Large intestine (tissue), 3 donors: Measurements from ENCODE around the gene SLC22A17. TPM values are rescaled to one million over a fixed set of nuclear protein-coding genes. Genes with fewer than 3 reads are reported as not detected.
"Not testable (repeated sequence)": the region's sequence is repeated elsewhere in the genome, so short reads cannot be mapped to it uniquely, and the experiment has no call there.

Source experiments
- DNase-seq, 2 donors: peaks; one replicate each; pipeline versions ENCODE4 v3.0.0 to v3.0.0-alpha.2; 2013
- H3K27ac ChIP-seq: one replicate; pipeline ENCODE4 v1.5.1; 2013; ENCODE audit warnings: low read length
- H3K27me3 ChIP-seq: 2 replicates; pipeline ENCODE4 v1.6.1; 2013; ENCODE audit warnings: low read length; ENCODE audit not compliant: control insufficient read depth, insufficient read depth
- H3K36me3 ChIP-seq: 2 replicates; pipeline ENCODE4 v1.6.1; 2013; ENCODE audit warnings: low read length; ENCODE audit not compliant: control insufficient read depth, insufficient read depth
- H3K4me1 ChIP-seq: one replicate; pipeline ENCODE4 v1.6.1; 2013; ENCODE audit warnings: low read length; ENCODE audit not compliant: control insufficient read depth, insufficient read depth
- H3K4me3 ChIP-seq: one replicate; pipeline ENCODE4 v1.5.1; 2013; ENCODE audit warnings: low read length
- H3K9me3 ChIP-seq: one replicate; pipeline ENCODE4 v1.6.1; 2013; ENCODE audit warnings: mild to moderate bottlenecking, low read depth, low read length, moderate library complexity; ENCODE audit not compliant: control insufficient read depth
- WGBS: methylation state at CpG from one replicate; pipeline ENCODE4 v1.1.5; 2013; ENCODE audit warnings: low lambda C conversion rate; ENCODE audit not compliant: insufficient coverage; 5-methylcytosine and 5-hydroxymethylcytosine counted together
- polyA plus RNA-seq: library from polyadenylated mRNA; unstranded; fragments of 120-200 nt; gene quantifications from one replicate; pipeline ENCODE4 v1.2.1, GENCODE V29; 2013

The SLC22A17 gene
- polyA plus RNA-seq, 1 donor: 46.9 TPM

DNA sequence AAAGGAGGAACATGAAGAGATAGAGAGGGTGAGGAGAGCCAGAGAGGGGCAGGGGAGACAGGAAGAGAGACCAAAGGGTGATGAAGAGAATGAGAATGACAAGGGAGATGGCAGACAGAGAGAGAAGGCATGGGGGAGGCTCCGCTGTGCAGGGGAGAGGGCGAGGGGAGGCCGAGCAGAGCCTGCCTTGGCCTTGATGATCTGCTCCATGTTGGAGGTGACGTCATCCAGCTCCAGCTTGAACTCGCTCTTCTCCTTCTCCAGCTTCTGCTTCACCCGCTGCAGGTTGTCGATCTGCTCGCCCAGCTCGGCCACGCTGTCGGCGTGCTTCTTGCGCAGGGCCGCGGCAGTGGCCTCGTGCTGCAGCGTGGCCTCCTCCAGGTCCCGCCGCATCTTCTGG, 37.2 kb upstream of the SLC22A17 start:
- not testable (repeated sequence) for H3K27ac ChIP-seq, H3K4me1 ChIP-seq, H3K4me3 ChIP-seq, DNase-seq, H3K36me3 ChIP-seq, H3K27me3 ChIP-seq, H3K9me3 ChIP-seq
- WGBS: no CpG with 5 or more reads among the region's 19 CpGs

DNA sequence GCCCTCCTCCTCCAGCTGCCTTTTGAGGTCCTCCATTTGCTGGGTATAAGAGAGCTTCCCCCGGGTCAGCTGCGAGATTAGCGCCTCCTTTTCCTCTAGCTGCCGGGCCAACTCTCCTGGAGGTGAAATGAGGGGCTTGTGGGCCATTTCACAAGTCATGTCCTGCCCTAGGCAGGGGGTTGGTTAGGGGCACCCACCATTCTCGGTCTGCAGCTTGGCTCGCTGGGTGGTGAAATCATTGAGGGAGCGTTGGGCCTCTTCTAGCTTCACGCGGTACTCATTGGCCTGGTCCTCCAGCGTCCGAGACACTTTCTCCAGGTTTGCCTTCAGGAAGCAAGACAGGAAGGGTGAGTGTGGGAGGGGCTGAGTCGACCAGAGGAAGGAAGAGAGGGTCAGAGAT, 36.7 kb upstream of the SLC22A17 start:
- H3K36me3 ChIP-seq: no peaks in the 10 kb centered on the region
- H3K27me3 ChIP-seq: peaks cover 3% of the 10 kb centered on the region

DNA sequence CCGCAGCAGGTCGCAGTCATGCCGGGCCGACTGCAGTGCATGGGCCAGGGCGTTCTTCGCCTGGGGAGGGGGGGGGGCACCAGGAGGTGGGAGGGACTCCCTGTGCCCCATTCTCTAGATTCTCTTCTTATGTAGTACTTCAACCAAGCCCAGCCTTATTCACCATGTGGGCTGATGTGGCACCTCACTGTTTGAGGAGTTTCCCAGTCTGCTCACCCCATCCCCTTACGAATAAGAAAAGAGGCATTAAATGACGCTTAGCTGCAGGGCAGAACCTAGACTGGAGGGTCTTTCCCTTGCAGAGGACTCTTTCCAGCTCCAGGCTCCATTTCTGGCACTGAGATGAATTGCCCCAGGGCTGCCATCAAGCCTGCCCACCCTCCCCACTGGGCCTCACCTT, 36.3 kb upstream of the SLC22A17 start:
- H3K36me3 ChIP-seq: no peaks in the 10 kb centered on the region
- no CpG with 5 or more reads among the region's 8 CpGs for WGBS
- H3K4me3 ChIP-seq: no peak overlapping the region
- H3K27ac ChIP-seq: no peak overlapping the region
- H3K27me3 ChIP-seq: peaks cover 3% of the 10 kb centered on the region
- H3K9me3 ChIP-seq: no peaks in the 10 kb centered on the region
- no peaks in the 10 kb centered on the region for H3K4me1 ChIP-seq
- no peak for DNase-seq

More for the DNA sequence above, 36.7 kb upstream of the SLC22A17 start:
- WGBS: 36% methylated on average over 1 of the region's 12 CpGs
- DNase-seq: no peak
- no peak overlapping the region for H3K4me3 ChIP-seq
- no peak overlapping the region for H3K27ac ChIP-seq
- no peaks in the 10 kb centered on the region for H3K4me1 ChIP-seq
- no peaks in the 10 kb centered on the region for H3K9me3 ChIP-seq

DNA sequence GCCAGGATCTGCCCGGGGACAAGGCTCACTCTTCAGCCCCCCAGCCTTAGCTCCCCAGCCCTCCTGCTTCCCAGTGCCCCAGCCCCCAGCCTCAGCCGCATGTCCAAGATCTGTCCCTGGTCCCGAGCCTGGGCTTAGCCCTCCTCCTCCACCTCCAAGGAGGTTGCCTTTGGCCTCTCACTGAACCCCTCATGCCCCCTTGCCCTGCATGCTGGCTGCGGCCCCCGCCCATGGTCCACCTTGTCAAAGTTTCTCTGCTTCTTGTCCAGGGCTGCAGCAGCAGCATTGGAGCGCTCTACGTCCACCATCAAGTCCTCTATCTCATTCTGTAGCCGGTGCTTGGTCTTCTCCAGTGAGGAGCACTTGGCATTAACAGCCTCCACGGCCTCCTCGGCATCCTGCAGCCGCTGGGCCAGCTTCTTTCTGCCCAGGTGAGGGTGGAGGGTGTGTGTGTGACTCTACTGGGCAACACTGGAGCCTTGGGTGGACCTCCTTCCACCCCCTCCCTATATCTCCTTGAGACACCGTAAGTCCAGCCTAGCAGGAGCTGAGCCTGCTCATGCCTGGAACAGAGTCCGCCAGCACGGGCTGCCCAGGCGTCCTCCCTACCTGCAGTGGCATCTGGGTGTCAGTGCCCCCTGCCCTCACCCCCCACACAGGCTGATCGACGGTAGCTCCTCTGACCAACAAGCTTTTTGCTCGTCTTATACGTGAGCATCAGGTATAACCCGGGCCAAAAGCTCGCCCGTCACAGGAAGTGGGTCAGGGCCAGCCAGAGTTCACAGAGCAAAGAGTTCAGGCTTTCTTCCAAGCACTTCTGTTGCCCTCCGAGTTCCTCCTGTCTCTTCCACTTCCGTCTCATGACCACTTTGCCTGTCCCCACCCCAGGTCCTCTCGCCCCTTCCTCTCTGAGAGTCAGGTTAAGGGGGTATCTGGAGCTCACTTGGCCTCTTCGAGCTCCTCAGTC, 35.5 kb upstream of the SLC22A17 start:
- no CpG with 5 or more reads among the region's 26 CpGs for WGBS
- H3K9me3 ChIP-seq: no peaks in the 10 kb centered on the region
- DNase-seq: no peak
- no peaks in the 10 kb centered on the region for H3K36me3 ChIP-seq
- no peaks in the 10 kb centered on the region for H3K27me3 ChIP-seq
- no peak overlapping the region for H3K27ac ChIP-seq
- H3K4me3 ChIP-seq: no peak overlapping the region
- H3K4me1 ChIP-seq: no peaks in the 10 kb centered on the region

DNA sequence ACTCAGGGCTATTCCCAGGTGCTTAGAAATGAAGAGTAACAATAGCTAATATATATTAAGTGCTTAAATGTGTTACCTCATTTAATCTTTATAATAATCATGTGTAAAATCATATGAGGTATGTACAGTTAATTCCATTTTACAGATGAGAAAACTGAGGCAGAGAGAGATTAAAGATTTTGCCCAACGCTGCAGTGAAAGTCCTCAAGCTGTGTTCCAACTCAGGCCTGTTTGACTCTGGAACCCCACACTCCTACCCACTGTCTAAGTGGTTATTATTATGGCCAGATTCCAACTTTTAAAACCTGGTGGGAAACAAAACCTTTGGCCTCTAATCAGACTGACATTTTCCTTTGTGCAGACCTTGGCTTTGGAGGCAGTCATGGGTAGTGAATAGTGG, 34.3 kb upstream of the SLC22A17 start:
- no peaks in the 10 kb centered on the region for H3K36me3 ChIP-seq
- no peaks in the 10 kb centered on the region for H3K27me3 ChIP-seq
- H3K27ac ChIP-seq: no peak overlapping the region
- H3K9me3 ChIP-seq: no peaks in the 10 kb centered on the region
- no CpG with 5 or more reads among the region's 1 CpG for WGBS
- no peaks in the 10 kb centered on the region for H3K4me1 ChIP-seq
- H3K4me3 ChIP-seq: no peak overlapping the region
- no peak for DNase-seq

DNA sequence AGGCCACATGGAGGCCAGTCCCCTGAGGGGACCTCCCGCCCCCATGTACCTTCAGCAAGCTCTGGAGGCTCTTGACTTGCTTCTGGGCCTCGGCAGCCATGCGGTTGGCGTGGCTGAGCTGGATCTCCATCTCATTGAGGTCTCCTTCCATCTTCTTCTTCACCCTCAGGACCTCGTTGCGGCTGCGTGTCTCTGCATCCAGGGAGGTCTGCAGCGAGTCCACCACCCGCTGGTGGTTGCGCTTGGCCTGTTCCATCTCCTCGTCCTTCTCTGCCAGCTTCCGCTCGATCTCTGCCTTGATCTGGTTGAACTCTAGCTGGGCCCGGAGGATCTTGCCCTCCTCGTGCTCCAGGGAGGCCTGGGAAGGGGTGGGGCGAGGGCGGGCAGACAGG, 33.6 kb upstream of the SLC22A17 start:
- not testable (repeated sequence) for H3K27ac ChIP-seq, H3K4me3 ChIP-seq, DNase-seq, H3K36me3 ChIP-seq, H3K27me3 ChIP-seq, H3K4me1 ChIP-seq, H3K9me3 ChIP-seq
- no CpG with 5 or more reads among the region's 17 CpGs for WGBS

DNA sequence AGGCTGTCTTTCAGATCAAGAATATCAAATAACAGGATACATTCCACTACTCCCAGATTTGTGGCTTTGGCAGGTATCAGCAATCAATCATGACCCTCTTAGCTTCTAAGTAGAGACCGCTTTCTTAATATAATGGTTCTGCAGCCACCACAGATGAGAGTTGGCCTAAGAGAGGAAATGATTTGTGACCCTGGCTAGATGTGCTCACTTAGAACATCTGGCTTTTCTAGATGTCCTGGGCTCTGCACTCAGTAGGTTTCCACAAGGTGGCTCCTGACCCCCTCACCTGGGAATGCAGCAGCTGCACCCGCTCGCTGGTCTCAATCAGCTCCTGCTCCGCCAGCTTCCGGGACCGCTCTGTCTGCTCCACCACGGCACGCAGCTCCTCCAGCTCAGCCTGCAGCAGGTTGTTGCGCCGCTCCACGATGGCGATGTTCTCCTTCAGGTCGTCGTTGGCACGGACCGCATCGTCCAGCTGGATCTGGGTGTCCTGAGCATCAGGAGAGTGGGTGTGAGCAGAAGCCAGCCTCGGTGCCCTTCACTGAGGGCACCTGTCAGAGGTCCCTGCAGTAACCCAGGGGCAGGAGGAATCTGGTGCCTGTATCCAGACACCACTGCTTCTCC, 33.1 kb upstream of the SLC22A17 start:
- no peaks in the 10 kb centered on the region for H3K9me3 ChIP-seq
- H3K36me3 ChIP-seq: no peaks in the 10 kb centered on the region
- no CpG with 5 or more reads among the region's 18 CpGs for WGBS
- no peak for DNase-seq
- H3K4me3 ChIP-seq: no peak overlapping the region
- H3K4me1 ChIP-seq: peaks cover 3% of the 10 kb centered on the region
- H3K27me3 ChIP-seq: no peaks in the 10 kb centered on the region
- H3K27ac ChIP-seq: no peak overlapping the region

DNA sequence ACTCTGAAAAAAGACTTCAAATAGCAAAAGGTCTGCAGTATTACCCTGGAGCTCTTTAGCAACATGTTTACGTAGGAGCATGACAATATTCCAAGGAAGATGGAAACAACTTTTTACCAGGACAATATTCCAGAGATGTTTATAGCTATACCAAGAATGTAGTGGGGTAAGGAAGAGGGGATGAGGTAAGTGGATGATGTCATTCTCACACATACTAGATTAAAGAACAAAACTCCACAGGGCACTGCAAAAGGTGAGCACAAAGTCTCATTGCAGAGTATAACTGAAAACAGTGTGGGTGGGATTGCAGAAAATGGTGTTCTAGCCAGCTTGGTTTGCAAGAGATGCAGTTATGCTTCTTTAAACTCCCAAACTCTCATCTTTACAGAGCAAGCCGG, 32.6 kb upstream of the SLC22A17 start:
- H3K4me3 ChIP-seq: no peak overlapping the region
- H3K9me3 ChIP-seq: no peaks in the 10 kb centered on the region
- DNase-seq: no peak
- H3K4me1 ChIP-seq: peaks cover 8% of the 10 kb centered on the region
- no peak overlapping the region for H3K27ac ChIP-seq
- 100% methylated on average over 1 of the region's 2 CpGs for WGBS
- no peaks in the 10 kb centered on the region for H3K36me3 ChIP-seq
- H3K27me3 ChIP-seq: no peaks in the 10 kb centered on the region

DNA sequence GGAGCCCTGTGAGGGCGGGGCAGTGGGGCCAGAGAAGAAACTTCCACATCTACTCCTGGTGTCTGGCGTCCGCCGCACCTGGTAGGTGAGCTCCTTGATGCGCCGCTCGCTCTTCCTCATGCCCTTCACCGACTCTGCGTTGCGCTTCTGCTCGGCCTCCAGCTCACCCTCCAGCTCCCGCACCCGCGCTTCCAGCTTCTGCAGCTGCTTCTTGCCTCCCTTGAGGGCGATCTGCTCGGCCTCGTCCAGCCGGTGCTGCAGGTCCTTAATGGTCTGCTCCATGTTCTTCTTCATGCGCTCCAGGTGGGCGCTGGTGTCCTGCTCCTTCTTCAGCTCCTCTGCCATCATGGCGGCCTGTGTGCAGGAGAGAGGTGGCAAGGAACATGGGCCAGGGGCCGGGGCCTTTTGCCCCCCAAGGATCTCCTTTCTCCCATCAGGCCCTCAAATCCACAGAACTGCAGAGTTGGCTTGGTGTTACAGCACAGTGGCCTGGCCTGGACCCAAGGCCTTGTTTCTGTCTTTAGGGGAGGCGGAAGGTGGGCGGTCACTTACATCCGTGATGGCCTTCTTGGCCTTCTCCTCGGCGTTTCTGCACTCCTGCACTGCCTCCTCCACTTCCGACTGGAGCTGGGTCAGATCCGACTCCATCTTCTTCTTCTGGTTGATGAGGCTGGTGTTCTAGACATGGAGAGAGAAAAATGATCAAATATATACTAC, 31.8 kb upstream of the SLC22A17 start:
- peaks cover 11% of the 10 kb centered on the region for H3K4me1 ChIP-seq
- no peaks in the 10 kb centered on the region for H3K9me3 ChIP-seq
- no peak for DNase-seq
- H3K27ac ChIP-seq: no peak overlapping the region
- H3K36me3 ChIP-seq: no peaks in the 10 kb centered on the region
- no peaks in the 10 kb centered on the region for H3K27me3 ChIP-seq
- no CpG with 5 or more reads among the region's 29 CpGs for WGBS
- H3K4me3 ChIP-seq: no peak overlapping the region

DNA sequence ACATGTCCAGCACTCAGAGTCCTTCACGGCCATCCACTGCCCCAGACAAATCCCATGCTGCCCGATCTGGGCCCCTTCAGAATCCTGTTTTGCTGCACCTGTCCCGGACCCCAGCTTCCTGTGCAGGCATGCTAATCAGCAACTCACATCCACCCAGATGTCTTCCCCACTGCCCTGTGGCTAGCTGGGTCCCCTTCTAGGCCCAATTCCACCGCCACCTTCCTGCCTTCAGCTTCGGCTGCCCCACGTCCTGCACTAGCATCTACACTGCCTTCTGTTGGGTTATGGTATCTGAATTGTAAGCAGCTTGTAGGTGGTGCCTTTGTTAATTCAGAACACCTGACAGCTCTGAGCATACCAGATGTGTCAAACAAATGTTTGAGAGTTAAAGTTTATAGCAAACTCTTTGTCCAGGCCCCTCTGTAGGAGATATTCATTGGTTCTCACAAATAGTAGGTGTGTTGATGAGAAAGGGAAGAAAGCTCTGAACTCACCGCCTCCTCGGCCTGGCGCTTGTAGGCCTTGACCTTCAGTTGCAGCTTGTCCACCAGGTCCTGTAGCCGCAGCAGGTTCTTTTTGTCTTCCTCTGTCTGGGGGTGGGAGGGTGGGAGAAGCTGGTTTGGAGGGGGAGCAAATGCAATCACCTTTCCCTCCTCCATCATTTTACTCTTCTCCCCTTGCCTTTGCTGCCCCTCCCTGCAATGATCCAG, 30.2 kb upstream of the SLC22A17 start:
- no peak overlapping the region for H3K4me3 ChIP-seq
- no peak overlapping the region for H3K27ac ChIP-seq
- DNase-seq: no peak
- peaks cover 11% of the 10 kb centered on the region for H3K4me1 ChIP-seq
- no peaks in the 10 kb centered on the region for H3K9me3 ChIP-seq
- H3K27me3 ChIP-seq: no peaks in the 10 kb centered on the region
- no peaks in the 10 kb centered on the region for H3K36me3 ChIP-seq
- no CpG with 5 or more reads among the region's 10 CpGs for WGBS
